PFSK-1 (cell line): ENCODE measurements around the gene PRDM16.

ENCODE experiments used
- POLR2AphosphoS5 ChIP-seq: IDR thresholded peaks from 2 replicates; pipeline ENCODE4 v1.6.1; 2012; ENCODE audit warnings: low read depth, mild to moderate bottlenecking, control low read depth, low read length, moderate library complexity
- REST ChIP-seq, 2 experiments: IDR thresholded peaks; 2 replicates each; pipeline versions ENCODE4 v1.6.1 to v1.8.0; 2011 to 2012; ENCODE audit warnings: low read depth in 2 of 2, low read length in 2 of 2, control low read depth in 1 of 2, inconsistent platforms in 1 of 2, mild to moderate bottlenecking in 1 of 2, moderate library complexity in 1 of 2; ENCODE audit not compliant: insufficient read depth in 1 of 2
- SIN3A ChIP-seq: IDR thresholded peaks from 2 replicates; pipeline ENCODE4 v1.6.1; 2012; ENCODE audit warnings: mild to moderate bottlenecking, low read length, moderate library complexity, borderline replicate concordance; ENCODE audit not compliant: insufficient read depth
- TAF1 ChIP-seq: IDR thresholded peaks from 2 replicates; pipeline ENCODE4 v1.6.1; 2012; ENCODE audit warnings: low read length, control low read depth, borderline replicate concordance; ENCODE audit not compliant: insufficient read depth

GRCh38 chr1:3142236-3142635 is 73.2 kb downstream of the PRDM16 start:
- TF ChIP-seq POLR2AphosphoS5 (no peak), TAF1 (no peak), REST (IDR thresholded peaks at IDR 0.05; ENCODE audit: insufficient read depth in 1 of 2, low read depth in 2 of 2, low read length in 2 of 2) (no peak), SIN3A (no peak)
